DOHH2 (cell line): ENCODE results near the gene RELN.

ENCODE experiments used
- H3F3A ChIP-seq: fragments of 200-600 bp; sonication (generic), shearing (Covaris generic); 2 replicates; pipeline ENCODE4 v1.6.0; 2016; ENCODE audit warnings: antibody characterized with exemption, mild to moderate bottlenecking; ENCODE audit not compliant: control insufficient read depth, insufficient read depth
- H3K27ac ChIP-seq: fragments of 200-600 bp; sonication (generic); 2 replicates; pipeline ENCODE4 v1.5.1; 2014; ENCODE audit warnings: low read depth, mild to moderate bottlenecking, low read length, moderate library complexity
- H3K27me3 ChIP-seq: fragments of 200-600 bp; sonication (generic); 2 replicates; pipeline ENCODE4 v1.6.1; 2014; ENCODE audit warnings: mild to moderate bottlenecking, low read length, mixed read lengths; ENCODE audit not compliant: control insufficient read depth
- H3K36me3 ChIP-seq: fragments of 200-600 bp; sonication (generic); 2 replicates; pipeline ENCODE4 v1.6.1; 2014; ENCODE audit warnings: mild to moderate bottlenecking, low read length, moderate library complexity, mixed read lengths; ENCODE audit not compliant: control insufficient read depth
- H3K4me1 ChIP-seq: fragments of 200-600 bp; sonication (generic); 2 replicates; pipeline ENCODE4 v1.6.1; 2014; ENCODE audit warnings: mild to moderate bottlenecking, low read length, mixed read lengths; ENCODE audit not compliant: control insufficient read depth
- H3K4me2 ChIP-seq: fragments of 200-600 bp; sonication (generic); 2 replicates; pipeline ENCODE4 v1.6.0; 2014; ENCODE audit warnings: mild to moderate bottlenecking, low read length, moderate library complexity
- H3K4me3 ChIP-seq: fragments of 200-600 bp; sonication (generic); 2 replicates; pipeline ENCODE4 v1.5.1; 2014; ENCODE audit warnings: mild to moderate bottlenecking, low read length, mixed read lengths
- H3K79me2 ChIP-seq: fragments of 200-600 bp; sonication (generic); 2 replicates; pipeline ENCODE4 v1.6.1; 2014; ENCODE audit warnings: mild to moderate bottlenecking, low read length, mixed read lengths; ENCODE audit not compliant: control insufficient read depth
- H3K9me2 ChIP-seq: fragments of 200-600 bp; sonication (generic); replicated peaks from 2 replicates; pipeline ENCODE4 v1.6.1; 2014; ENCODE audit warnings: mild to moderate bottlenecking, low read length, mixed read lengths; ENCODE audit not compliant: control insufficient read depth
- H3K9me3 ChIP-seq: fragments of 200-600 bp; sonication (generic); 2 replicates; pipeline ENCODE4 v1.6.1; 2014; ENCODE audit warnings: antibody characterized with exemption, low read length, mixed read lengths; ENCODE audit not compliant: control insufficient read depth, insufficient read depth
- H4K20me1 ChIP-seq: fragments of 200-600 bp; sonication (generic); 2 replicates; pipeline ENCODE4 v1.6.0; 2014; ENCODE audit warnings: low read depth, mild to moderate bottlenecking, antibody characterized with exemption, low read length, moderate library complexity; ENCODE audit not compliant: control insufficient read depth, insufficient read depth
- CTCF ChIP-seq: fragments of 200-600 bp; sonication (generic); IDR thresholded peaks from one replicate; pipeline ENCODE4 v1.5.1; 2014; ENCODE audit warnings: antibody characterized with exemption, mild to moderate bottlenecking, low read depth, low read length; ENCODE audit not compliant: poor library complexity, severe bottlenecking
- EZH2phosphoT487 ChIP-seq: fragments of 200-600 bp; sonication (generic); IDR thresholded peaks from 2 replicates; pipeline ENCODE4 v1.6.1; 2017; ENCODE audit warnings: borderline replicate concordance, mild to moderate bottlenecking, antibody characterized with exemption, low read length, moderate library complexity, mixed read lengths

Gene RELN

GRCh38 chr7:103894656-103895596 lies 94.5 kb downstream of the RELN start:
- H3K27me3 ChIP-seq = no peaks in the 10 kb centered on the region
- no peaks in the 10 kb centered on the region for H3K9me3 ChIP-seq
- H3K79me2 ChIP-seq = no peaks in the 10 kb centered on the region
- TF ChIP-seq CTCF (no peak), EZH2phosphoT487 (no peak)
- no peaks in the 10 kb centered on the region for H3K4me1 ChIP-seq
- no peak overlapping the region for H3K4me2 ChIP-seq
- no peaks in the 10 kb centered on the region for H3K9me2 ChIP-seq
- H3K36me3 ChIP-seq = no peaks in the 10 kb centered on the region
- H3F3A ChIP-seq = no peaks in the 10 kb centered on the region
- H3K4me3 ChIP-seq = no peak overlapping the region
- no peak overlapping the region for H3K27ac ChIP-seq
- no peaks in the 10 kb centered on the region for H4K20me1 ChIP-seq

GRCh38 chr7:103893350-103893749 lies 96.1 kb downstream of the RELN start:
- no peaks in the 10 kb centered on the region for H3K4me1 ChIP-seq

GRCh38 chr7:103889451-103889850 lies 100.0 kb downstream of the RELN start:
- H3K27me3 ChIP-seq = no peaks in the 10 kb centered on the region
- H3K27ac ChIP-seq = no peak overlapping the region
- no peaks in the 10 kb centered on the region for H3K9me2 ChIP-seq
- H3K4me1 ChIP-seq = no peaks in the 10 kb centered on the region
- H3K4me3 ChIP-seq = no peak overlapping the region
- no peaks in the 10 kb centered on the region for H3K36me3 ChIP-seq
- H4K20me1 ChIP-seq = no peaks in the 10 kb centered on the region
- H3F3A ChIP-seq = no peaks in the 10 kb centered on the region
- H3K9me3 ChIP-seq = no peaks in the 10 kb centered on the region
- no peak overlapping the region for H3K4me2 ChIP-seq
- no peaks in the 10 kb centered on the region for H3K79me2 ChIP-seq
- no peak for TF ChIP-seq EZH2phosphoT487
- no peak for TF ChIP-seq CTCF

More at GRCh38 chr7:103893350-103893749, 96.1 kb downstream of the RELN start:
- Histone ChIP-seq H3K27ac (no peak overlapping the region), H3K27me3 (no peaks in the 10 kb centered on the region), H3K36me3 (no peaks in the 10 kb centered on the region), H3K79me2 (no peaks in the 10 kb centered on the region), H3K9me2 (no peaks in the 10 kb centered on the region), H3K9me3 (no peaks in the 10 kb centered on the region), H4K20me1 (no peaks in the 10 kb centered on the region), H3K4me3 (no peak overlapping the region), H3F3A (no peaks in the 10 kb centered on the region), H3K4me2 (no peak overlapping the region)
- TF ChIP-seq EZH2phosphoT487 (no peak), CTCF (no peak)
